ENCODE data around the gene DHRS11.

DNA sequence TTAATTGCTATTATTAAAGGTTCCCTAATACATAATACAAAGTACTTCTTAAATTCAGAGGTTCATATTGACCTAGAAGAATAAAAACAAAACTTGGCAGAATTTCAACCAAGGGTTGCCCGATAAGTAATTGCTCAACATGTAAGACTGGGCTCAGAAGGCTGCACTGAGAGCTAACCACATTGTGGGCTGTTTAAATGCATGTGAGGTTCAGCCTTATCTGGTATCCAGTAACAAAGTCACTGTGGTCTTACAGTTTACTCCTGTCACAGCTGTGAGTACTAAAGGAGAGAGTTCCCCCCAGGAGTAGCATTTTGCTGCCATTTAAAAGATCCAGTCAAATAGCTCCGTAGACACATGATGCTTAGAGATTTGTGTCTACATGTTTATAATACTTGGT lies 1.6 kb upstream of the DHRS11 start:
- TF ChIP-seq, protein P1, sequence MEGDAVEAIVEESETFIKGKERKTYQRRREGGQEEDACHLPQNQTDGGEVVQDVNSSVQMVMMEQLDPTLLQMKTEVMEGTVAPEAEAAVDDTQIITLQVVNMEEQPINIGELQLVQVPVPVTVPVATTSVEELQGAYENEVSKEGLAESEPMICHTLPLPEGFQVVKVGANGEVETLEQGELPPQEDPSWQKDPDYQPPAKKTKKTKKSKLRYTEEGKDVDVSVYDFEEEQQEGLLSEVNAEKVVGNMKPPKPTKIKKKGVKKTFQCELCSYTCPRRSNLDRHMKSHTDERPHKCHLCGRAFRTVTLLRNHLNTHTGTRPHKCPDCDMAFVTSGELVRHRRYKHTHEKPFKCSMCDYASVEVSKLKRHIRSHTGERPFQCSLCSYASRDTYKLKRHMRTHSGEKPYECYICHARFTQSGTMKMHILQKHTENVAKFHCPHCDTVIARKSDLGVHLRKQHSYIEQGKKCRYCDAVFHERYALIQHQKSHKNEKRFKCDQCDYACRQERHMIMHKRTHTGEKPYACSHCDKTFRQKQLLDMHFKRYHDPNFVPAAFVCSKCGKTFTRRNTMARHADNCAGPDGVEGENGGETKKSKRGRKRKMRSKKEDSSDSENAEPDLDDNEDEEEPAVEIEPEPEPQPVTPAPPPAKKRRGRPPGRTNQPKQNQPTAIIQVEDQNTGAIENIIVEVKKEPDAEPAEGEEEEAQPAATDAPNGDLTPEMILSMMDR (IDR thresholded peaks at IDR 0.05) = no peak
- TF ChIP-seq POLR2A (IDR thresholded peaks at IDR 0.05) = no peak
